Omental fat pad (tissue), 4 donors: ENCODE data around the gene PLEKHG2. TPM values are rescaled to one million over a fixed set of nuclear protein-coding genes. Genes with fewer than 3 reads are reported as not detected.

Experiments
- ATAC-seq: fragments of 150-250 bp; one replicate; pipeline ENCODE4 v1.9.1; 2016; ENCODE audit warnings: mild to moderate bottlenecking, moderate library complexity; ENCODE audit not compliant: low FRiP score
- DNase-seq: peaks from one replicate; pipeline ENCODE4 v3.0.0-alpha.2; 2019; ENCODE audit warnings: low spot score
- total RNA-seq, 4 donors: library from RNA; depleted of rRNA; stranded (reverse); fragments of >200 nt; gene quantifications; one replicate each; pipeline ENCODE4 v1.1.0, GENCODE V29; 2016
- TF ChIP-seq, protein P1 (sequence below), 3 donors: fragments of 450-650 bp; IDR thresholded peaks; one replicate each; pipeline ENCODE4 v1.5.1; 2016 to 2017; ENCODE audit warnings: antibody characterized with exemption in 3 of 3, mild to moderate bottlenecking in 3 of 3, moderate library complexity in 2 of 3

The PLEKHG2 gene
- total RNA-seq, 4 donors from 2014 or later, result 16.5 to 35.3 (median 21.4) TPM

GRCh38 chr19:39398297-39398864, 14.1 kb upstream of the PLEKHG2 start:
- ATAC-seq (peak; percentile 24), DNase-seq (no peak)
- TF ChIP-seq, protein P1, sequence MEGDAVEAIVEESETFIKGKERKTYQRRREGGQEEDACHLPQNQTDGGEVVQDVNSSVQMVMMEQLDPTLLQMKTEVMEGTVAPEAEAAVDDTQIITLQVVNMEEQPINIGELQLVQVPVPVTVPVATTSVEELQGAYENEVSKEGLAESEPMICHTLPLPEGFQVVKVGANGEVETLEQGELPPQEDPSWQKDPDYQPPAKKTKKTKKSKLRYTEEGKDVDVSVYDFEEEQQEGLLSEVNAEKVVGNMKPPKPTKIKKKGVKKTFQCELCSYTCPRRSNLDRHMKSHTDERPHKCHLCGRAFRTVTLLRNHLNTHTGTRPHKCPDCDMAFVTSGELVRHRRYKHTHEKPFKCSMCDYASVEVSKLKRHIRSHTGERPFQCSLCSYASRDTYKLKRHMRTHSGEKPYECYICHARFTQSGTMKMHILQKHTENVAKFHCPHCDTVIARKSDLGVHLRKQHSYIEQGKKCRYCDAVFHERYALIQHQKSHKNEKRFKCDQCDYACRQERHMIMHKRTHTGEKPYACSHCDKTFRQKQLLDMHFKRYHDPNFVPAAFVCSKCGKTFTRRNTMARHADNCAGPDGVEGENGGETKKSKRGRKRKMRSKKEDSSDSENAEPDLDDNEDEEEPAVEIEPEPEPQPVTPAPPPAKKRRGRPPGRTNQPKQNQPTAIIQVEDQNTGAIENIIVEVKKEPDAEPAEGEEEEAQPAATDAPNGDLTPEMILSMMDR (IDR thresholded peaks at IDR 0.05), result no peak

- TF ChIP-seq, protein P1 (IDR thresholded peaks at IDR 0.05), result no peak
- ATAC-seq (no peak), DNase-seq (no peak)
Measured at GRCh38 chr19:39399668-39400050, 12.8 kb upstream of the PLEKHG2 start.

DNA sequence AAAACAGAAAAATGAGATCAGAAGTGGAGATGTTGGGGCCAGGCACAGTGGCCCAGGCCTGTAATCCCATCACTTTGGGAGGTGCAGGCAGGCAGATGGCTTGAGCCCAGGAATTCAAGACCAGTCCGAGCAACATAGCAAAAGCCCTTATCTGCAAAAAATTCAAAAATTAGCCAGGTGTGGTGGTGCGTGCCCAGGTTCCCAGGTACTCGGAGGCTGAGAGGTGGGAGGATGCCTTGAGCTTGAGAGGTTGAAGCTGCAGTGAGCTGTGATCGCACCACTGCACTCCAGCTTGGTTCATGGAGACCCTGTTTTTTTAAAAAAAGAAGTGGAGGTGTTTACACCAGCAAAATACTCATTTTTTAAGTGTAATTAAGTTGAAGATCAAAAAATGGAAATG, 12.4 kb upstream of the PLEKHG2 start:
- TF ChIP-seq, protein P1 (IDR thresholded peaks at IDR 0.05), result no peak
- DNase-seq (no peak), ATAC-seq (no peak)

DNA sequence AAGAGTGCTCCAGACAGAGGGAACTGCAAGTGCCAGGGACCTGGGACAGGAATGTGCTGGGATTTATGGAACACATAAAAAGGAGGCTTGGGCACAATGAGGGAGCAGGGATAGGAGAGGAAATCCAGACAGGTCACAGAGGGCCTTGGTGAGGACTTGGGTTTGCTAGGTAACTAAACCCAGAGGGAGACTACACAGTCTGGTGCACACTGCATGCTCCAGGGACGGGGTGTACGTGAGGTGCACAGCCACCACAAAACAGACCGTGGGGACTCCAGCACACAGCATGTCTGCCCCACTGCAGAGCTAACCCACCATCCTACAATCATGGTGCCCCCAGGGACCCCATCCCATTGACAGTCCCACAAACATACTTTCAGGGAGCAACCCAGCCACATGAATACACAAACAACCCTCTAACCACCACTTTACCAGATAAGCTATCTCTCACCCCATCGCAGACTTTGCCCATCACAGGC, 11.4 kb upstream of the PLEKHG2 start:
- ATAC-seq, result no peak
- TF ChIP-seq, protein P1 (IDR thresholded peaks at IDR 0.05), result no peak
- DNase-seq, result no peak

- no peak for DNase-seq
- peak; percentile 6 for ATAC-seq
- TF ChIP-seq, protein P1 (IDR thresholded peaks at IDR 0.05), result no peak
Measured at GRCh38 chr19:39401549-39402345, 10.7 kb upstream of the PLEKHG2 start.

DNA sequence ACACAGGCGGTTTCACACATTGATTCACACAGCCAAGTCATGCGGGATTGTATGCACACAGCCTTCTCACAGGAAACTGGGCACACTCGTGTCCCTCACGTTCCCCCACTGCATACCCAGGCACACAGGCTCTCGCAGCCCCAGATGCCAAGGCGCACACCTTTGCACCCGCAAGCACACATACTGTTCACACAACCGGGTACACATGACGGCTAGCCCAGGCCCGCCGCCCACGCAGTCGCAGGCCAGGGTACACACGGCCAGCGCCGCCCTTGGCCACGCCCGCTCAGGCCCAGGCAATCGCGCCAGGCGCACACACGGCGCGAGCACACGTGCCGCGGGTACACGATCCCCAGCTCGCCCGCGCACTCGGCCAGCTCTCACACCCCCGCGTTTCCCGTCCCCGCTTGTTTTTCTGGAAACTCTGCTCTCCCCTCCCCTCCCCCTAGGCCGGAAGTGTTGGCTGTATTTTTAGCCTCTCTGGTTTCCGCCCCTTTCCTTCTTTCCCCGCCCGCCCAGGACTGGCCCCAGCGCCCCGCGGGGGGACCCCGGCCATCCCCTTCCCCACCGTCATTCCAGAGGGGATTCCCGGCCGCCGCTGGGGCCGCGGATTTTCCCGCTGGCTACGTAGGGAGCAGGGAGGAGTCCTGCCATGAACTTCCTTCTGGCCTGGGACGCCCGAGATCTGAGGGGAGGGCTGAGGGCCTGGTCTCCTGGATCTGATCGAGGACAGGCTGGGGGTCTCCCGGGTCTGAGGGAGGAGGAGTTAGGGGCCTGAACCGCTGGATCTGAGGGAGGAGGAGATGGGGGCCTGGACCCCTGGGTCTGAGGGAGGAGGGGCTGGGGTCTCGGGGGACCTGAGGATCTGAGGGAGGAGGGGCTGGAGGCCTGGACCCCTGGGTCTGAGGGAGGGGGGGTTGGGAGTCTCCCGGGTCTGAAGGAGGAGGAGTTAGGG, 9.8 kb upstream of the PLEKHG2 start:
- DNase-seq (peak; percentile 91), ATAC-seq (peak; percentile 29)
- TF ChIP-seq, protein P1 (IDR thresholded peaks at IDR 0.05), result no peak
